NCI-H1105 treated with DMSO at 0.1 percent for 48 hours (cell line): ENCODE results near the gene RAI1.

ENCODE experiments used
- DNase-seq: peaks from one replicate; lab custom pipeline; 2025; lab: John Stamatoyannopoulos, UW

Gene RAI1

GRCh38 chr17:17716837-17717523 is 35.7 kb downstream of the RAI1 start:
- no peak for DNase-seq

DNA sequence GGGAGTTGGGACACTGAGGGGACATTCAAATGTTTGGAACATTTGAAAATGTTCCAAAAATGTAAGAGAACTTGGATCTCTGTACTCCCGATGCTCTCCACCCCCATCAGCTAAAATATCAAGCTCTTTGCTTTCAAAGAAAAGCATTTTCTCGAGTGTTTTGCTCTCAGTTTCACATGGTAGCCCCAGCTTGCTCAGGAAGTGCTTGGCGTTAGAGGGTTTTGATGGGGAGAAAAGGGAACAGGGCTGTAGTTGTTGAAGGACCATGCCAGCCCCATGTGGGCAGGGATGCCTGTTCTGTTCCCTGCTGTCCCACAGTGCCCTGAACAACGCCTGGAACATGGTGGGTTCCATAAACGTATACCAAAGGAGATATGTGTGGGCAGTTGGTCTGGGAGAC is 37.0 kb downstream of the RAI1 start:
- DNase-seq = no peak

DNA sequence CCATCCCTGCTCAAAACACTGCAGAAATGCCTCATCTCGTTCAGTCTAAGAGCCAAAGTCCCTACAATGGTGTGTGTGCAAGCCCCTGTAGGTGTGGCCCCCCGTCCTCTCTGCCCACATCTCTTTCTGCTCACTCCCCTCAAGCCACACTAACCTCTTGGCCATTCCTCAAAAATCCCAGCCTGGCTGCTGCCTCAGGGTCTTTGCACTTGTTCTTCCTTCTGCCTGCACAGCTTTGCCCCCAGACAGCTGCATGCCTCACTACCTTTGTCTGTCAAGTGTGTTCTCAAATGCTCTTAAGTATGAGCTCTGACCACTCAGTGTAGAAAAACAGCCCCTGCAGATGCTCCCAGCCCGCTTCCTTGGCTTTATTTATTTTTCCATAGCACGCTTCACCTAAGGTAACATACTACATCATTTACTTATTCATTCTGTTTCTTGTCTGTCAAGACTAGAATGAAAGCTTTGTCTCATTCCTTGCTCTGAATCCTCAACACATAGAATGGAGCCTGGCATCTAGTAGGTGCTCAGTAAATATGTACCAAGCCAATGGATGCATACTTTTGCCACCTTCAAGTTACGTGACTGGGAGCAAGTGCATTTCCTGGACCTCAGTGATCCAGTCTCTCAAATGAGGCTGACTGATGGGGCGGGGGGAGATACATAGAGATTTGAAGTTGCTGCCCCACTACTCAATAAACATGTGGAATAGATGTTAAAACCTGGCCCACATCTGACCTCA is 38.1 kb downstream of the RAI1 start:
- no peak for DNase-seq

DNA sequence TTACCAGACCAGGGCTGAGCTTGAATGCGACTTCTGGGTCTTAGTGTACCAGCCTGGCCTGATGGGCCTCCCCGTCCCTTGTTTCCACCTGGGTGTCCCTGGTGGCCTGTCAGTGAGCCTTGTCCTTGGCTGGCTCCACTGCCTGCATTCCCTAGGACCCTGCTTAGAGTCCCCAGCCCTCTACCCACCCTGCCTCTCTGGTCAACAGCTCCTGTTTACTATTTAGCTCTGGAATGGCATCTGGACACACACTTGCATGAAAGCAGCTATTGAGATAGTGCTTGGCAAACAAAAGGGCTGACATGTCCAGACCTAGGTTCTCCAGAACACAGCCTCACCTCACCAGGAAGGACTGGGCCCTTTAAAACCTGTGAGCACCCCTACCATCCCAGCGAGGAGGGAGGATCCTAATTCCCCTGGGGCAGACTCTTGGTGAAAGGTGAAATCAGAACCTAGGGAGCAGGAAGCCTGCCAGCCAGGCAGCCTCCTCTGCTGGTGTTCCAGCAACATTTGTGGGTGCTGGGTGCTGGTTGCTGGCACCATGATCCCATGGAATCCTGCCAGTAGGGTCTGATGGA is 38.8 kb downstream of the RAI1 start:
- no peak for DNase-seq

DNA sequence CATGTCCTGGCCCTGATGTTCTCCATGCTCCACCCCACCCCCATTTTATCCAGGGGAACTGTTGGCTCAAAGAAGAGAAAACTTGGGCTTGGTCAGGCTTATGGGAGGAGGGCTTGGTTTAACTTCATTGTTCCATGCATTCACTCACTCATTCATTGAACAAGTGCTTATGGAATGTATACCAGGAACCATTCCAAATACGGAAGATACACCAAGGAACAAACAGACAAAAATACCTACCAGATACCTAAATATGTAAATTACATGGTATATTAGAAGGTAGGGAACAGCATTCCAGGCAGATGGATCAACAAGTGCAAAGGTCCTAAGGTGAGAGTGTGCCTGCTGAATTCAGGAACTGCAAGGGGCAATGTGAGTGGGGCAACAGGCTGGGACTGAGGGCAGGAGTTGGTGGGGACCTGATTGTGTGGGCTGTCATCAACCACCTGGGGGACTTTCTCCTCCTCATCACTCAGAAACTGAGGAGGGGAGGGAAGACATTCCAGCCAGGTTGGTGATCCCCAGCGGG is 39.9 kb downstream of the RAI1 start:
- no peak for DNase-seq

- DNase-seq = no peak
These were observed 41.0 kb downstream of the RAI1 start for GRCh38 chr17:17722081-17722905.

GRCh38 chr17:17722906-17723353 is 41.7 kb downstream of the RAI1 start:
- DNase-seq = no peak

GRCh38 chr17:17723354-17724261 is 42.4 kb downstream of the RAI1 start:
- no peak for DNase-seq

DNA sequence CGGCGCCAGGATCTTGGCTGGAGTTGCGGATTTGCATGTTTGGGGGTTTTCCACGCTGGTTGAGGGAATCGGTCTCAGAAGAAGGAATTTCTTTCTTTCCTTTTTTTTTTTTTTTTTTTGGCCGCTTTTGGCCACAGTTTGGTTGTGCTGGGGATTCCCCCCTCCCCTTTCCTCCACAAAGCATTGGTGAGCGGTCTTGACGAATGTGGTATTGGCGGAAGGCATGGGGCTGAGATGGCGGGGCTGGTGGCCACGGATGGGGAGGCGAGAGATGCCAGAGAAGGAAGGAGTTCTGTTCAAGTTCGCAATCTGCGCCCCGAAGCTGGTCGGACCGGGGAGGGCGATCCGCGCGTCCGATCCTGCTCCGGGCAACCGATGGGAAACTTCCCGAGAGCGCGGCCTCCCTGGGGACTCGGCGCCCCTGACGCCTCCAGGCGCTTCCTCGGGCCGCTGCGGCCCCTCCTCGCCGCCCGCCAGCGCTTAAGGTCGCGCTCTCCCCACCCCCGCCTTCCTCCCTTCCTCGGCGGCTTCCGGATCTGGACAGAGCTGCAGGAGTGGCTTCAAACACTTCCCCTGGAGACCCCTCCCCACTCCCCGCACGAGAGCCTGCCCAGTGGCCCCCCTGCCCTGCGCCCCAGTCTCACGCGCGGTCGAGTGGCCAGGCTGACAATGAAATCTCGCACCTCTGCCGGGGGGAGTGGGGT is 43.2 kb downstream of the RAI1 start:
- no peak for DNase-seq

GRCh38 chr17:17725011-17725751 is 43.9 kb downstream of the RAI1 start:
- DNase-seq = no peak

GRCh38 chr17:17725752-17726457 is 44.6 kb downstream of the RAI1 start:
- DNase-seq = no peak

GRCh38 chr17:17726458-17727060 is 45.3 kb downstream of the RAI1 start:
- DNase-seq = no peak

GRCh38 chr17:17727111-17727659 is 45.9 kb downstream of the RAI1 start:
- no peak for DNase-seq

- DNase-seq = no peak
These were observed 46.9 kb downstream of the RAI1 start for GRCh38 chr17:17728146-17728545.

DNA sequence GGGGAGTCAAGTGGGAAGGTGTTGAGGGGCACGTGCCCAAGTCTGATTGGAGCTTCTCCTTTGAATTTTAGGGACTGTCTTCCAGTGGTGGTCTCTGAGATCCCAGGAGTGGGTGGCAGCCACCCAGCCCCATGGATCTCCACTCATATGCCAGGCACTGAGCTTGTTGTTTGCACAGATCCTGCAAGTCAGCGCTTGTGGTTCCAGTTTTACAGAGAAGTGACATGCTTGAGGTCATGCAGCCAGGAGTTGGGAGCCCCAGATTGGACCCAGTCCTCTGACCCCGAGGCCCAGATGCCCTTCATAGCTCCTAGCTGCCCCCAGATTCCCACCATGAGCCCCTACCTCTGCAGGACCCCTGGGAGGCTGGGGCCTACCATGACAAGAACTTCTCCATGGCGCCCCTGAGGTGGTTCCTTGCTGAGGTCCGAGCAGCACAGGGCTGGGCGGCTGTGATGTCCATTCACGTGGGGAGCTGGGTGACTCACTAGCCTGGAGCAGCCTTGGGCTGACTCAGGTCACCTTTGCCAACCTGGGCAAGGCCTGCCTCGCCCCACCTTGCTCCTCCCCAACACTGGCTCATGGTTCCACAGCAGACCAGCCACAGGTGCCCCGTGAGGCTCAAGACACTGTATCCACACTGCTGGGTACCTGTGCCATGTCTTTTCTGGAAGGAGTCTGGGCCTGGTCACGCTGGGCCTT is 47.4 kb downstream of the RAI1 start:
- DNase-seq = no peak

- DNase-seq = peak; percentile 40
These were observed 48.5 kb downstream of the RAI1 start for GRCh38 chr17:17729620-17730249.

DNA sequence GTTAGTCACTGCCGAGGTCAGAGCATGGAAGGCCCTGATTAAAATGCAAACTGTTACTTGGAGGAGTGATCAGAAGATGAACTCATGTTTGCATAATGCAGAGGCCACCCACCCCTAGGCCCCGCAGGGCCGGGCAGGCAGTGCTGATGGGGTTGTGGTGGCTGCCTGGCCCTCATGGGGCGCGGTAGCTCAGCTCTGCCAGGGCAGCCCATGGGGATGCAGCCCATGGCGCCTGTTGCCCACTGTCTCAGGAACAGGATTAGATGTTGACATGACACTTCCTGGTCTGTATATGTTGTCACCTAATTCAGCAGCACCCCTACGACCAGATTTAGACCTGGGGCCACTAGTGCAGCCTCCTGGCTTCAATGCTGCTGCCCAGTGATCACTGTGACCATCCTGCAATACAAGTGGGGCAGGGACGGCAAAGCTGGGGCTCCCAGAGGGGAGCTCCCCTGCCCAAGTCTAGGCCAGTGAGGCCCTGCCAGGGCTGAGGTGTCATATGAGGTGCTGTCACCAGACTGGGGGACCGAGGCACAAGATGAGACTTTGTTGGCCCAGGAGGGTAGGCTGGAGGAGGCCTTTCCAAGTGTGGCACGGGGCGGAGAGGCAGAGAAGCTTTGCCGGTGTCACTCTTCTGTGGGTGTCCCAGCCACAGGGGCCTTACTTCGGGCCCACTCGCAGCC is 49.1 kb downstream of the RAI1 start:
- DNase-seq = no peak
